ENCODE results near the gene CHD2.

DNA sequence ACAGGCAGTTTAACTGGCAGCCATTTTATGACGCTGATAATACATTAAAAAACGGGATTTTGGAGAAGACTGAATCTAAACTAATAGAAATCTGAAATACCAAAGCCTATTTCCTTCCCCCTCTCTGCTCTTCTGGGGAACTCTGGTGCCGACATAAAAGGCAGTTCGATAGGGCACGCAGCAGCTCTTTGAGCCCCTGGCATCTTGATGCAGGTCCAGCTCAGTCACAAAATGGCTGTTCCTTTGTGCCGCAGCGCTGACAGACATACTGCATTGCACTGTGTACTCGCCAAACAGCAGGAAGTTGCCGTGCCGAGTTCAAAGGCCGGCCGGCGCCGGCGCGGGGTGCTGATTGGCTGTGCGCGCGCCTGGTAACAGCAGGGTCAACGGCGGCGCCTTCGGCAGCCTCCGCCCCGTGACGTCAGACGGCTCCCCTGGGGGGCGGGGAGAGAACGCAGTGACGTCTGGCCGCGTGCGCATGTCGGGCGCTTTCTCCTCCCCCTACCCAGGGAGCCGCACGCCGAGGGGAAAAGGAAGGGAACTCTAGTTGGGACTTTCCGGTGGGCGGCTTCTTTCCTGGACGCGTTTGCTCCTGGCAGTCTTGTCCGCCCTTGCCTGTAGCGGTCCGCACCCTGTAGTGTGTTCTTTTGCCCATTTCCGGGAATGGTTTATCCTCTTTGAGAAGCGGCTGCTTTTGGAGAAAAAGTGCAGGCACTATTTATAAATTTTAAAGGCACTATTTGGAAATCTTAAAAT, 4.0 kb downstream of the CHD2 start:
- TF ChIP-seq OSR1 (CRISPR knock-in tag; IDR thresholded peaks at IDR 0.05) (no peak), ZC3H10 (CRISPR knock-in tag; IDR thresholded peaks at IDR 0.05) (peak; percentile 65), TCF4 (CRISPR knock-in tag; IDR thresholded peaks at IDR 0.05; ENCODE audit: borderline replicate concordance) (no peak; the same call in 1 of the 2 replicates), RARB (CRISPR knock-in tag; IDR thresholded peaks at IDR 0.05) (no peak), ZFP3 (CRISPR knock-in tag; IDR thresholded peaks at IDR 0.05) (no peak), ZNF565 (CRISPR knock-in tag; conservative IDR thresholded peaks at IDR 0.05; ENCODE audit: low read depth) (no peak; the same call in 1 of the 2 replicates), ZFP30 (CRISPR knock-in tag; IDR thresholded peaks at IDR 0.05) (no peak), TOX (CRISPR knock-in tag; IDR thresholded peaks at IDR 0.05; ENCODE audit: borderline replicate concordance) (peak; percentile 39), ESRRG (CRISPR knock-in tag; IDR thresholded peaks at IDR 0.05) (peak; percentile 28; the same call in 1 of the 2 replicates), CSDC2 (CRISPR knock-in tag; IDR thresholded peaks at IDR 0.05) (no peak; the same call in 1 of the 2 replicates)
- TF ChIP-seq, protein P1, sequence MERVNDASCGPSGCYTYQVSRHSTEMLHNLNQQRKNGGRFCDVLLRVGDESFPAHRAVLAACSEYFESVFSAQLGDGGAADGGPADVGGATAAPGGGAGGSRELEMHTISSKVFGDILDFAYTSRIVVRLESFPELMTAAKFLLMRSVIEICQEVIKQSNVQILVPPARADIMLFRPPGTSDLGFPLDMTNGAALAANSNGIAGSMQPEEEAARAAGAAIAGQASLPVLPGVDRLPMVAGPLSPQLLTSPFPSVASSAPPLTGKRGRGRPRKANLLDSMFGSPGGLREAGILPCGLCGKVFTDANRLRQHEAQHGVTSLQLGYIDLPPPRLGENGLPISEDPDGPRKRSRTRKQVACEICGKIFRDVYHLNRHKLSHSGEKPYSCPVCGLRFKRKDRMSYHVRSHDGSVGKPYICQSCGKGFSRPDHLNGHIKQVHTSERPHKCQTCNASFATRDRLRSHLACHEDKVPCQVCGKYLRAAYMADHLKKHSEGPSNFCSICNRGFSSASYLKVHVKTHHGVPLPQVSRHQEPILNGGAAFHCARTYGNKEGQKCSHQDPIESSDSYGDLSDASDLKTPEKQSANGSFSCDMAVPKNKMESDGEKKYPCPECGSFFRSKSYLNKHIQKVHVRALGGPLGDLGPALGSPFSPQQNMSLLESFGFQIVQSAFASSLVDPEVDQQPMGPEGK (CRISPR knock-in tag; IDR thresholded peaks at IDR 0.05; ENCODE audit: borderline replicate concordance), result peak; percentile 56; the same call in 1 of the 2 replicates
- TF ChIP-seq, protein P2, sequence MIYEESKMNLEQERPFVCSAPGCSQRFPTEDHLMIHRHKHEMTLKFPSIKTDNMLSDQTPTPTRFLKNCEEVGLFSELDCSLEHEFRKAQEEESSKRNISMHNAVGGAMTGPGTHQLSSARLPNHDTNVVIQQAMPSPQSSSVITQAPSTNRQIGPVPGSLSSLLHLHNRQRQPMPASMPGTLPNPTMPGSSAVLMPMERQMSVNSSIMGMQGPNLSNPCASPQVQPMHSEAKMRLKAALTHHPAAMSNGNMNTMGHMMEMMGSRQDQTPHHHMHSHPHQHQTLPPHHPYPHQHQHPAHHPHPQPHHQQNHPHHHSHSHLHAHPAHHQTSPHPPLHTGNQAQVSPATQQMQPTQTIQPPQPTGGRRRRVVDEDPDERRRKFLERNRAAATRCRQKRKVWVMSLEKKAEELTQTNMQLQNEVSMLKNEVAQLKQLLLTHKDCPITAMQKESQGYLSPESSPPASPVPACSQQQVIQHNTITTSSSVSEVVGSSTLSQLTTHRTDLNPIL (CRISPR knock-in tag; IDR thresholded peaks at IDR 0.05; ENCODE audit: low read depth), result peak; percentile 56; the same call in 1 of the 2 replicates
- TF ChIP-seq, protein P3, sequence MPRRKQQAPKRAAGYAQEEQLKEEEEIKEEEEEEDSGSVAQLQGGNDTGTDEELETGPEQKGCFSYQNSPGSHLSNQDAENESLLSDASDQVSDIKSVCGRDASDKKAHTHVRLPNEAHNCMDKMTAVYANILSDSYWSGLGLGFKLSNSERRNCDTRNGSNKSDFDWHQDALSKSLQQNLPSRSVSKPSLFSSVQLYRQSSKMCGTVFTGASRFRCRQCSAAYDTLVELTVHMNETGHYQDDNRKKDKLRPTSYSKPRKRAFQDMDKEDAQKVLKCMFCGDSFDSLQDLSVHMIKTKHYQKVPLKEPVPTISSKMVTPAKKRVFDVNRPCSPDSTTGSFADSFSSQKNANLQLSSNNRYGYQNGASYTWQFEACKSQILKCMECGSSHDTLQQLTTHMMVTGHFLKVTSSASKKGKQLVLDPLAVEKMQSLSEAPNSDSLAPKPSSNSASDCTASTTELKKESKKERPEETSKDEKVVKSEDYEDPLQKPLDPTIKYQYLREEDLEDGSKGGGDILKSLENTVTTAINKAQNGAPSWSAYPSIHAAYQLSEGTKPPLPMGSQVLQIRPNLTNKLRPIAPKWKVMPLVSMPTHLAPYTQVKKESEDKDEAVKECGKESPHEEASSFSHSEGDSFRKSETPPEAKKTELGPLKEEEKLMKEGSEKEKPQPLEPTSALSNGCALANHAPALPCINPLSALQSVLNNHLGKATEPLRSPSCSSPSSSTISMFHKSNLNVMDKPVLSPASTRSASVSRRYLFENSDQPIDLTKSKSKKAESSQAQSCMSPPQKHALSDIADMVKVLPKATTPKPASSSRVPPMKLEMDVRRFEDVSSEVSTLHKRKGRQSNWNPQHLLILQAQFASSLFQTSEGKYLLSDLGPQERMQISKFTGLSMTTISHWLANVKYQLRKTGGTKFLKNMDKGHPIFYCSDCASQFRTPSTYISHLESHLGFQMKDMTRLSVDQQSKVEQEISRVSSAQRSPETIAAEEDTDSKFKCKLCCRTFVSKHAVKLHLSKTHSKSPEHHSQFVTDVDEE (CRISPR knock-in tag; IDR thresholded peaks at IDR 0.05), result peak; percentile 51; the same call in 1 of the 2 replicates
